SK-N-MC (cell line): ENCODE data around the gene NPRL2.
A peak's percentile ranks its signal among the peaks of the same experiment; 100 is the strongest.

Experiments used
- DNase-seq: peaks from one replicate; pipeline ENCODE4 v3.0.0-alpha.2; 2011; ENCODE audit warnings: low read depth, low spot score
- H3K27ac ChIP-seq: fragments of 200-600 bp; sonication (generic); 2 replicates; pipeline ENCODE4 v1.5.1; 2016; ENCODE audit warnings: mixed run types
- H3K36me3 ChIP-seq: fragments of 200-600 bp; sonication (generic); 2 replicates; pipeline ENCODE4 v1.6.1; 2017; ENCODE audit warnings: antibody characterized with exemption, low read length, mixed read lengths; ENCODE audit not compliant: insufficient read depth
- H3K4me3 ChIP-seq: fragments of 200-600 bp; sonication (generic); 2 replicates; pipeline ENCODE4 v1.5.1; 2016
- H3K9ac ChIP-seq: fragments of 200-600 bp; sonication (generic); 2 replicates; pipeline ENCODE4 v1.8.0; 2017; ENCODE audit warnings: mixed run types, mixed read lengths; ENCODE audit not compliant: insufficient read length
- H3K9me3 ChIP-seq: fragments of 200-600 bp; sonication (generic); 2 replicates; pipeline ENCODE4 v1.6.1; 2017; ENCODE audit warnings: low read depth, mild to moderate bottlenecking, antibody characterized with exemption, low read length, moderate library complexity, mixed read lengths
- EZH2 ChIP-seq: fragments of 200-600 bp; sonication (generic); IDR thresholded peaks from one replicate; pipeline ENCODE4 v1.6.1; 2017; ENCODE audit warnings: antibody characterized with exemption
- FOXP2 ChIP-seq: optimal IDR thresholded peaks from 2 replicates; pipeline ENCODE3; 2011; ENCODE audit warnings: mild to moderate bottlenecking, moderate library complexity; ENCODE audit not compliant: insufficient read depth; ENCODE audit errors: extremely low read length, control extremely low read depth
- POLR2AphosphoS5 ChIP-seq: IDR thresholded peaks from 2 replicates; pipeline ENCODE4 v1.6.1; 2012; ENCODE audit warnings: mild to moderate bottlenecking, low read depth, low read length, borderline replicate concordance

Gene NPRL2

GRCh38 chr3:50322386-50323091, 28.0 kb downstream of the NPRL2 start, which contains the start of gene HYAL2:
HYAL2 (minus strand) TSS chr3:50322745; CDS start chr3:50320489, 2,256 bp downstream.
- Histone ChIP-seq H3K9me3 (no peaks in the 10 kb centered on the region), H3K4me3 (peak within 1 kb of the TSS; percentile 83), H3K27ac (peak within 1 kb of the TSS; percentile 95), H3K9ac (peak within 1 kb of the TSS; percentile 97), H3K36me3 (peaks cover 15% of the 10 kb centered on the region; the same call in 1 of the 2 replicates)
- no peak for DNase-seq
- no peak for TF ChIP-seq FOXP2

GRCh38 chr3:50322115-50322385, 28.5 kb downstream of the NPRL2 start:
- H3K27ac ChIP-seq = no peak overlapping the region
- TF ChIP-seq POLR2AphosphoS5 (no peak), FOXP2 (no peak), EZH2 (no peak)
- H3K4me3 ChIP-seq = peak overlapping the region; percentile 83
- no peak overlapping the region for H3K9ac ChIP-seq
- no peak for DNase-seq
- no peaks in the 10 kb centered on the region for H3K9me3 ChIP-seq
- peaks cover 15% of the 10 kb centered on the region; the same call in 1 of the 2 replicates for H3K36me3 ChIP-seq

- no peak for TF ChIP-seq EZH2
- TF ChIP-seq FOXP2 = no peak
- no peak; the same call in 1 of the 2 replicates for TF ChIP-seq POLR2AphosphoS5
- H3K9ac ChIP-seq = peak overlapping the region; percentile 97
- peak; percentile 45 for DNase-seq
- peak overlapping the region; percentile 95 for H3K27ac ChIP-seq
- peaks cover 15% of the 10 kb centered on the region; the same call in 1 of the 2 replicates for H3K36me3 ChIP-seq
- peak overlapping the region; percentile 83 for H3K4me3 ChIP-seq
- no peaks in the 10 kb centered on the region for H3K9me3 ChIP-seq
These were observed 29.1 kb downstream of the NPRL2 start for GRCh38 chr3:50321336-50322114.

GRCh38 chr3:50320853-50321335, 29.7 kb downstream of the NPRL2 start:
- peaks cover 15% of the 10 kb centered on the region; the same call in 1 of the 2 replicates for H3K36me3 ChIP-seq
- no peaks in the 10 kb centered on the region for H3K9me3 ChIP-seq
- peak overlapping the region; percentile 83 for H3K4me3 ChIP-seq
- H3K9ac ChIP-seq = peak overlapping the region; percentile 97
- H3K27ac ChIP-seq = peak overlapping the region; percentile 95
- no peak for DNase-seq
- no peak for TF ChIP-seq EZH2
- TF ChIP-seq FOXP2 = no peak
- TF ChIP-seq POLR2AphosphoS5 = no peak

GRCh38 chr3:50319894-50320625, 30.5 kb downstream of the NPRL2 start:
- Histone ChIP-seq H3K36me3 (peaks cover 15% of the 10 kb centered on the region; the same call in 1 of the 2 replicates), H3K4me3 (peak overlapping the region; percentile 83), H3K9me3 (no peaks in the 10 kb centered on the region), H3K9ac (peak overlapping the region; percentile 97), H3K27ac (peak overlapping the region; percentile 31; the same call in 1 of the 2 replicates)
- no peak for DNase-seq
- TF ChIP-seq POLR2AphosphoS5 (no peak), EZH2 (no peak), FOXP2 (no peak)

- no peaks in the 10 kb centered on the region for H3K9me3 ChIP-seq
- no peak for DNase-seq
- peaks cover 15% of the 10 kb centered on the region; the same call in 1 of the 2 replicates for H3K36me3 ChIP-seq
- H3K4me3 ChIP-seq = no peak overlapping the region
- no peak overlapping the region for H3K9ac ChIP-seq
- H3K27ac ChIP-seq = no peak overlapping the region
- no peak for TF ChIP-seq FOXP2
- TF ChIP-seq POLR2AphosphoS5 = no peak
- no peak for TF ChIP-seq EZH2
These were observed 31.2 kb downstream of the NPRL2 start for GRCh38 chr3:50319181-50319893.

- Histone ChIP-seq H3K9me3 (no peaks in the 10 kb centered on the region), H3K27ac (no peak overlapping the region), H3K9ac (no peak overlapping the region), H3K4me3 (no peak overlapping the region), H3K36me3 (peaks cover 15% of the 10 kb centered on the region; the same call in 1 of the 2 replicates)
- no peak for DNase-seq
- TF ChIP-seq POLR2AphosphoS5 (no peak), EZH2 (no peak), FOXP2 (no peak)
These were observed 32.0 kb downstream of the NPRL2 start for GRCh38 chr3:50318615-50319014.
